GM23248 (cell line): ENCODE measurements around the gene VEGFB. TPM values are rescaled to one million over a fixed set of nuclear protein-coding genes. Genes with fewer than 3 reads are reported as not detected.

Source experiments
- DNase-seq: peaks from one replicate; pipeline ENCODE4 v3.0.0-alpha.2; 2015
- H2AFZ ChIP-seq: fragments of 200-600 bp; sonication (generic); 2 replicates; pipeline ENCODE4 v1.6.1; 2016; ENCODE audit warnings: antibody characterized with exemption
- H3F3A ChIP-seq: fragments of 200-600 bp; sonication (generic); 2 replicates; pipeline ENCODE4 v1.6.1; 2016; ENCODE audit warnings: mild to moderate bottlenecking, antibody characterized with exemption, mixed run types; ENCODE audit not compliant: insufficient read depth
- H3K27ac ChIP-seq: fragments of 200-600 bp; sonication (generic); 2 replicates; pipeline ENCODE4 v1.5.1; 2016; ENCODE audit warnings: mild to moderate bottlenecking
- H3K27me3 ChIP-seq: fragments of 200-600 bp; sonication (generic); replicated peaks from 2 replicates; pipeline ENCODE4 v1.6.1; 2016; ENCODE audit warnings: mild to moderate bottlenecking; ENCODE audit not compliant: insufficient read depth
- H3K36me3 ChIP-seq: fragments of 200-600 bp; sonication (generic); 2 replicates; pipeline ENCODE4 v1.6.1; 2016; ENCODE audit warnings: low read depth, mild to moderate bottlenecking
- H3K4me1 ChIP-seq: fragments of 200-600 bp; sonication (generic); 2 replicates; pipeline ENCODE4 v1.6.1; 2016; ENCODE audit warnings: mild to moderate bottlenecking; ENCODE audit not compliant: insufficient read depth
- H3K4me2 ChIP-seq: fragments of 200-600 bp; sonication (generic); one replicate; pipeline ENCODE4 v1.6.1; 2016; ENCODE audit warnings: mild to moderate bottlenecking; ENCODE audit not compliant: unreplicated experiment
- H3K4me3 ChIP-seq: fragments of 200-600 bp; sonication (generic); 2 replicates; pipeline ENCODE4 v1.5.1; 2016; ENCODE audit warnings: mild to moderate bottlenecking
- H3K79me2 ChIP-seq: fragments of 200-600 bp; sonication (generic); 2 replicates; pipeline ENCODE4 v1.6.1; 2016; ENCODE audit warnings: mild to moderate bottlenecking; ENCODE audit not compliant: insufficient read depth
- H3K9ac ChIP-seq: fragments of 200-600 bp; sonication (generic); 2 replicates; pipeline ENCODE4 v1.6.1; 2016; ENCODE audit warnings: mild to moderate bottlenecking
- H3K9me2 ChIP-seq: fragments of 200-600 bp; sonication (generic); 2 replicates; pipeline ENCODE4 v1.6.1; 2016; ENCODE audit warnings: mixed run types, mild to moderate bottlenecking, moderate library complexity; ENCODE audit not compliant: insufficient read depth
- H3K9me3 ChIP-seq: fragments of 200-600 bp; sonication (generic); one replicate; pipeline ENCODE4 v1.6.1; 2017; ENCODE audit warnings: low read depth
- H4K20me1 ChIP-seq: fragments of 200-600 bp; sonication (generic); 2 replicates; pipeline ENCODE4 v1.6.0; 2016; ENCODE audit not compliant: insufficient read depth
- EZH2 ChIP-seq: fragments of 200-600 bp; sonication (generic); IDR thresholded peaks from 2 replicates; pipeline ENCODE4 v1.6.1; 2018; ENCODE audit warnings: antibody characterized with exemption, mild to moderate bottlenecking; ENCODE audit not compliant: insufficient read depth, poor library complexity, severe bottlenecking
- EZH2phosphoT487 ChIP-seq: fragments of 200-600 bp; sonication (generic); IDR thresholded peaks from 2 replicates; pipeline ENCODE4 v1.6.1; 2018; ENCODE audit warnings: antibody characterized with exemption, moderate library complexity, mild to moderate bottlenecking, low read depth; ENCODE audit not compliant: insufficient read depth
- WGBS, 2 experiments: methylation state at CpG; one replicate each; pipeline ENCODE4 v1.1.6; 2015 to 2017; ENCODE audit warnings: low lambda C conversion rate in 2 of 2, low coverage in 1 of 2; ENCODE audit errors: missing lambda C conversion rate in 2 of 2; 5-methylcytosine and 5-hydroxymethylcytosine counted together
- in situ Hi-C: fragments of 300-500 bp; cut with MboI; formaldehyde crosslinking; loops from 2 replicates; pipeline ENCODE4 v1.15.0; 2020
- polyA plus RNA-seq: library from polyadenylated mRNA; unstranded; fragments of >200 nt; fragmentation: Nextera tagmentation; extraction: Ambion mirVana; gene quantifications from 2 replicates; pipeline ENCODE4 v1.2.1, GENCODE V29; 2016
- total RNA-seq: library from RNA; depleted of rRNA; stranded (reverse); fragments of >200 nt; shearing (Covaris generic); gene quantifications from 2 replicates; pipeline ENCODE4 v1.2.3, GENCODE V29; 2014; rRNA removed

VEGFB gene
- total and polyA plus RNA-seq, 2 experiments from 2014 or later: 21.6 to 27.8 TPM

- peak overlapping the region; percentile 88 for H3K4me3 ChIP-seq
- DNase-seq: peak; percentile 29
- no peaks in the 10 kb centered on the region for H3K4me1 ChIP-seq
- H3K9me2 ChIP-seq: no peaks in the 10 kb centered on the region
- 0 out of 2 replicates have a peak, but pooled peaks cover 5% of the 10 kb centered on the region for H3K36me3 ChIP-seq
- no peak for TF ChIP-seq EZH2
- TF ChIP-seq EZH2phosphoT487: no peak
- no peaks in the 10 kb centered on the region for H4K20me1 ChIP-seq
- no peaks in the 10 kb centered on the region for H3F3A ChIP-seq
- peak overlapping the region; percentile 92 for H3K9ac ChIP-seq
- H2AFZ ChIP-seq: peak overlapping the region; percentile 85
- peak overlapping the region; percentile 88; the same call in 1 of the 2 replicates for H3K27ac ChIP-seq
- H3K9me3 ChIP-seq: no peaks in the 10 kb centered on the region
- in situ Hi-C loops: no loop called here
- H3K4me2 ChIP-seq: peak overlapping the region; percentile 97
- no peaks in the 10 kb centered on the region; the same call in 1 of the 2 replicates for H3K27me3 ChIP-seq
- 29 to 41% methylated on average over 22 to 31 of the region's 40 CpGs for WGBS, 2 experiments
- peaks cover 38% of the 10 kb centered on the region for H3K79me2 ChIP-seq
Measured at GRCh38 chr11:64285885-64286800, 51.8 kb downstream of the VEGFB start.

GRCh38 chr11:64286801-64287159 lies 52.4 kb downstream of the VEGFB start:
- Histone ChIP-seq H3K27me3 (peaks cover under 1% of the 10 kb centered on the region; the same call in 1 of the 2 replicates), H3K4me3 (peak overlapping the region; percentile 88; the same call in 1 of the 2 replicates), H4K20me1 (no peaks in the 10 kb centered on the region), H3K4me1 (no peaks in the 10 kb centered on the region), H3K36me3 (0 out of 2 replicates have a peak, but pooled peaks cover 5% of the 10 kb centered on the region), H3K27ac (no peak overlapping the region), H3K9ac (0 out of 2 replicates have a peak overlapping the region, but pooled peaks have one; percentile 92), H3K4me2 (no peak overlapping the region), H3F3A (no peaks in the 10 kb centered on the region), H3K9me3 (no peaks in the 10 kb centered on the region), H3K9me2 (no peaks in the 10 kb centered on the region), H3K79me2 (peaks cover 32% of the 10 kb centered on the region), H2AFZ (no peak overlapping the region)
- in situ Hi-C loops: no loop called here
- 83 to 84% methylated on average over 9 of the region's 9 CpGs for WGBS, 2 experiments
- TF ChIP-seq EZH2phosphoT487 (no peak), EZH2 (no peak)
- no peak for DNase-seq

GRCh38 chr11:64287676-64288352 lies 53.4 kb downstream of the VEGFB start:
- Histone ChIP-seq H3K4me1 (no peaks in the 10 kb centered on the region), H2AFZ (no peak overlapping the region), H3K79me2 (peaks cover 22% of the 10 kb centered on the region), H4K20me1 (no peaks in the 10 kb centered on the region), H3K27ac (no peak overlapping the region), H3K9me2 (no peaks in the 10 kb centered on the region), H3K9ac (no peak overlapping the region), H3F3A (no peaks in the 10 kb centered on the region), H3K27me3 (peaks cover 11% of the 10 kb centered on the region), H3K4me2 (no peak overlapping the region), H3K36me3 (no peaks in the 10 kb centered on the region), H3K9me3 (no peaks in the 10 kb centered on the region), H3K4me3 (no peak overlapping the region)
- in situ Hi-C loops: no loop called here
- no peak for TF ChIP-seq EZH2
- no peak for TF ChIP-seq EZH2phosphoT487
- WGBS, 2 experiments: 97% methylated on average over 31 to 33 of the region's 33 CpGs
- no peak for DNase-seq

GRCh38 chr11:64288353-64288750 lies 54.0 kb downstream of the VEGFB start:
- Histone ChIP-seq H3K9me3 (no peaks in the 10 kb centered on the region), H3K79me2 (peaks cover 16% of the 10 kb centered on the region), H3K27ac (no peak overlapping the region), H3K27me3 (peaks cover 16% of the 10 kb centered on the region), H3K9me2 (no peaks in the 10 kb centered on the region), H3K4me1 (no peaks in the 10 kb centered on the region), H3K9ac (no peak overlapping the region), H4K20me1 (no peaks in the 10 kb centered on the region), H2AFZ (no peak overlapping the region), H3K36me3 (no peaks in the 10 kb centered on the region), H3K4me3 (no peak overlapping the region), H3F3A (no peaks in the 10 kb centered on the region), H3K4me2 (no peak overlapping the region)
- WGBS, 2 experiments: 75 to 82% methylated on average over 9 of the region's 9 CpGs
- DNase-seq: no peak
- in situ Hi-C loops: no loop called here
- TF ChIP-seq EZH2phosphoT487: no peak
- no peak for TF ChIP-seq EZH2

Other genes with a start within 250 kb of the VEGFB start
- 35.5 and 48.3 TPM in 2 replicates for gene OTUB1, start 248.1 kb upstream of the VEGFB start, total RNA-seq
- gene OTUB1, start 248.1 kb upstream of the VEGFB start, polyA plus RNA-seq: 123 and 130 TPM in 2 replicates
- gene FLRT1, start 198.7 kb upstream of the VEGFB start, total RNA-seq: 0.22 TPM in 1 of 2 replicates, not detected in the other
- gene FLRT1, start 198.7 kb upstream of the VEGFB start, polyA plus RNA-seq: 0.09 TPM in 1 of 2 replicates, not detected in the other
- 21.0 and 403 TPM in 2 replicates for gene MACROD1, start 68.5 kb upstream of the VEGFB start, total RNA-seq
- 18.6 and 21.2 TPM in 2 replicates for gene MACROD1, start 68.5 kb upstream of the VEGFB start, polyA plus RNA-seq
- 115 and 123 TPM in 2 replicates for gene STIP1, start 48.4 kb upstream of the VEGFB start, total RNA-seq
- 128 and 132 TPM in 2 replicates for gene STIP1, start 48.4 kb upstream of the VEGFB start, polyA plus RNA-seq
- 0.51 and 3.9 TPM in 2 replicates for gene FERMT3, start 27.9 kb upstream of the VEGFB start, total RNA-seq
- 1.5 and 2.5 TPM in 2 replicates for gene FERMT3, start 27.9 kb upstream of the VEGFB start, polyA plus RNA-seq
- 53.7 and 66.0 TPM in 2 replicates for gene TRPT1, start 8.4 kb upstream of the VEGFB start, total RNA-seq
- gene TRPT1, start 8.4 kb upstream of the VEGFB start, polyA plus RNA-seq: 50.7 and 54.7 TPM in 2 replicates
- 75.9 and 97.9 TPM in 2 replicates for gene NUDT22, start 8.3 kb upstream of the VEGFB start, total RNA-seq
- 74.5 and 78.9 TPM in 2 replicates for gene NUDT22, start 8.3 kb upstream of the VEGFB start, polyA plus RNA-seq
- gene DNAJC4, start 4.0 kb upstream of the VEGFB start, total RNA-seq: 2.7 and 11.0 TPM in 2 replicates
- 33.4 and 34.7 TPM in 2 replicates for gene DNAJC4, start 4.0 kb upstream of the VEGFB start, polyA plus RNA-seq
- 40.7 and 54.4 TPM in 2 replicates for gene FKBP2, start 6.5 kb downstream of the VEGFB start, total RNA-seq
- 185 and 188 TPM in 2 replicates for gene FKBP2, start 6.5 kb downstream of the VEGFB start, polyA plus RNA-seq
- 231 and 239 TPM in 2 replicates for gene PPP1R14B, start 12.4 kb downstream of the VEGFB start, total RNA-seq
- gene PPP1R14B, start 12.4 kb downstream of the VEGFB start, polyA plus RNA-seq: 115 and 150 TPM in 2 replicates
- gene PLCB3, start 16.9 kb downstream of the VEGFB start, total RNA-seq: 32.7 and 41.7 TPM in 2 replicates
- gene PLCB3, start 16.9 kb downstream of the VEGFB start, polyA plus RNA-seq: 6.5 and 7.5 TPM in 2 replicates
- gene BAD, start 50.1 kb downstream of the VEGFB start, total RNA-seq: 94.8 and 170 TPM in 2 replicates
- 146 and 159 TPM in 2 replicates for gene BAD, start 50.1 kb downstream of the VEGFB start, polyA plus RNA-seq
- gene GPR137, start 51.3 kb downstream of the VEGFB start, total RNA-seq: 20.9 and 37.6 TPM in 2 replicates
- gene GPR137, start 51.3 kb downstream of the VEGFB start, polyA plus RNA-seq: 35.7 and 37.0 TPM in 2 replicates
- gene KCNK4, start 56.7 kb downstream of the VEGFB start, total RNA-seq: not detected in 2 replicates
- 0.13 TPM in 1 of 2 replicates, not detected in the other for gene KCNK4, start 56.7 kb downstream of the VEGFB start, polyA plus RNA-seq
- not detected in 2 replicates for gene CATSPERZ, start 65.8 kb downstream of the VEGFB start, total RNA-seq
- gene CATSPERZ, start 65.8 kb downstream of the VEGFB start, polyA plus RNA-seq: not detected in 2 replicates
- 38.6 and 41.9 TPM in 2 replicates for gene ESRRA, start 70.9 kb downstream of the VEGFB start, total RNA-seq
- 17.2 and 18.1 TPM in 2 replicates for gene ESRRA, start 70.9 kb downstream of the VEGFB start, polyA plus RNA-seq
- 161 and 183 TPM in 2 replicates for gene TRMT112, start 83.0 kb downstream of the VEGFB start, total RNA-seq
- gene TRMT112, start 83.0 kb downstream of the VEGFB start, polyA plus RNA-seq: 269 and 282 TPM in 2 replicates
- gene PRDX5, start 83.5 kb downstream of the VEGFB start, total RNA-seq: 243 and 260 TPM in 2 replicates
- 436 and 451 TPM in 2 replicates for gene PRDX5, start 83.5 kb downstream of the VEGFB start, polyA plus RNA-seq
- 1.8 TPM in 2 replicates for gene CCDC88B, start 105.6 kb downstream of the VEGFB start, total RNA-seq
- 2.6 and 3.1 TPM in 2 replicates for gene CCDC88B, start 105.6 kb downstream of the VEGFB start, polyA plus RNA-seq
- gene RPS6KA4, start 124.6 kb downstream of the VEGFB start, total RNA-seq: 61.0 and 81.8 TPM in 2 replicates
- gene RPS6KA4, start 124.6 kb downstream of the VEGFB start, polyA plus RNA-seq: 12.2 and 13.6 TPM in 2 replicates